Body of pancreas (tissue), 4 donors: ENCODE results near the gene DYNC2LI1. TPM values are rescaled to one million over a fixed set of nuclear protein-coding genes. Genes with fewer than 3 reads are reported as not detected.

Experiments
- ATAC-seq: fragments of 150-250 bp; one replicate; pipeline ENCODE4 v1.9.1; 2016
- DNase-seq, 4 donors: peaks; one replicate each; pipeline ENCODE4 v3.0.0-alpha.2; 2019
- H3K27ac ChIP-seq, 4 donors: fragments of 200-600 bp; sonication (generic); 1 replicate in 3 of 4; 2 replicates in 1 of 4; pipeline versions ENCODE4 v1.5.1 to v1.6.1; 2016 to 2019; ENCODE audit warnings: mild to moderate bottlenecking in 1 of 4, mixed read lengths in 1 of 4, moderate library complexity in 1 of 4
- H3K27me3 ChIP-seq, 2 donors: fragments of 200-600 bp; sonication (generic); one replicate each; pipeline ENCODE4 v1.6.0; 2016; ENCODE audit warnings: mild to moderate bottlenecking in 1 of 2
- H3K36me3 ChIP-seq, 2 donors: fragments of 200-600 bp; sonication (generic); replicated peaks in 1 of 2; 2 replicates each; pipeline ENCODE4 v1.5.1; 2016; ENCODE audit warnings: low read depth in 2 of 2; ENCODE audit not compliant: insufficient read depth in 1 of 2
- H3K4me1 ChIP-seq: fragments of 200-600 bp; sonication (generic); one replicate; pipeline ENCODE4 v1.6.0; 2016
- H3K4me3 ChIP-seq, 2 donors: fragments of 200-600 bp; sonication (generic); 1 replicate in 1 of 2; 2 replicates in 1 of 2; pipeline ENCODE4 v1.5.1; 2016 to 2019
- H3K9me3 ChIP-seq, 3 donors: fragments of 200-600 bp; sonication (generic); 1 replicate in 2 of 3; 2 replicates in 1 of 3; pipeline ENCODE4 v1.5.1; 2016
- CTCF ChIP-seq, 7 experiments: fragments of 450-650 bp in 4 of 7; fragments of 200-600 bp in 3 of 7; sonication (generic) in 3 of 7; IDR thresholded peaks; one replicate each; pipeline ENCODE4 v1.5.1; 2016 to 2019; ENCODE audit warnings: antibody characterized with exemption in 7 of 7
- POLR2A ChIP-seq, 3 donors: fragments of 450-650 bp; IDR thresholded peaks; one replicate each; pipeline ENCODE4 v1.6.1; 2016; ENCODE audit warnings: antibody characterized with exemption in 3 of 3, mild to moderate bottlenecking in 2 of 3
- WGBS, 2 donors: methylation state at CpG; one replicate each; pipeline ENCODE4 v1.1.5; 2017; 5-methylcytosine and 5-hydroxymethylcytosine counted together
- intact Hi-C: fragments of 100-400 bp; cut with DNase I; formaldehyde crosslinking; loops from one replicate; pipeline ENCODE4 v1.15.1; 2023
- total RNA-seq, 2 donors: library from RNA; depleted of rRNA; stranded (reverse); fragments of >200 nt; gene quantifications; one replicate each; pipeline ENCODE4 v1.1.0, GENCODE V29; 2016

The DYNC2LI1 gene
- total RNA-seq, 2 donors from 2014 or later: 21.0 to 21.4 TPM

- WGBS, 2 donors: 87 to 90% methylated on average over 3 of the region's 3 CpGs
- H3K27me3 ChIP-seq: no peaks in the 10 kb centered on the region
- peaks cover 12% of the 10 kb centered on the region for H3K4me1 ChIP-seq
- no peak overlapping the region for H3K4me3 ChIP-seq
- no peak for ATAC-seq
- no peak for DNase-seq
- H3K27ac ChIP-seq: no peak overlapping the region
- H3K9me3 ChIP-seq: no peaks in the 10 kb centered on the region
- TF ChIP-seq CTCF (IDR thresholded peaks at IDR 0.05): no peak
- TF ChIP-seq POLR2A (IDR thresholded peaks at IDR 0.05): no peak
- peaks cover 0 to 7% of the 10 kb centered on the region in 2 donors for H3K36me3 ChIP-seq
- intact Hi-C loops: no loop called here
Measured at GRCh38 chr2:43814711-43815110, 40.9 kb downstream of the DYNC2LI1 start.

DNA sequence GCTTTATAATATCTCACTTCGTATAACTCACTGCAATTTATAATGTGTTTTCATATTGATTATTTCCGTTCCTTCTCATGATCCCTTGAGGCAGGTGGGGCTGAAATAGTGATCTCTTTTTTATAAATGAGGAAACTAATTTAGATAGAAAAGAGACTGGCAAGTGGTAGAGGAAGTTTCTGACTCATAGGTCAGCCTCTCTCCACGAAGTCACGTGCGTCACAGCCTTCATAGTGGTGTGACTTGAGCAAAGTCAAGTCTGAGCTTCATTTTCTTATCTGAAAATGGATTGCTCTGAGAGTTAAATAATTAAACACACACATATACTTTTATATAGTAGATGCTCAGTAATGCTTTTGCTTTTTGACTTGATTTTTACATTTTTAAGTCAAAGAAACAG lies 44.9 kb downstream of the DYNC2LI1 start:
- Histone ChIP-seq H3K9me3 (no peaks in the 10 kb centered on the region), H3K27me3 (no peaks in the 10 kb centered on the region), H3K4me3 (no peak overlapping the region), H3K36me3 (no peaks in the 10 kb centered on the region), H3K4me1 (peaks cover 12% of the 10 kb centered on the region), H3K27ac (no peak overlapping the region)
- DNase-seq (peak; percentile 23 to 53 (median 52)), ATAC-seq (peak; percentile 72)
- intact Hi-C loops: no loop called here
- TF ChIP-seq CTCF (IDR thresholded peaks at IDR 0.05) (no peak), POLR2A (IDR thresholded peaks at IDR 0.05) (no peak)
- WGBS, 2 donors: 30 to 32% methylated on average over 5 of the region's 5 CpGs

- H3K27me3 ChIP-seq: no peaks in the 10 kb centered on the region
- no peak overlapping the region for H3K4me3 ChIP-seq
- H3K36me3 ChIP-seq: no peaks in the 10 kb centered on the region
- 47 to 48% methylated on average over 7 of the region's 7 CpGs for WGBS, 2 donors
- ATAC-seq: no peak
- peaks cover 12% of the 10 kb centered on the region for H3K4me1 ChIP-seq
- H3K27ac ChIP-seq: no peak overlapping the region
- no peak for DNase-seq
- TF ChIP-seq CTCF (IDR thresholded peaks at IDR 0.05) (no peak), POLR2A (IDR thresholded peaks at IDR 0.05) (no peak)
- H3K9me3 ChIP-seq: no peaks in the 10 kb centered on the region
- intact Hi-C loops: no loop called here
Measured at GRCh38 chr2:43819491-43820163, 45.8 kb downstream of the DYNC2LI1 start.

DNA sequence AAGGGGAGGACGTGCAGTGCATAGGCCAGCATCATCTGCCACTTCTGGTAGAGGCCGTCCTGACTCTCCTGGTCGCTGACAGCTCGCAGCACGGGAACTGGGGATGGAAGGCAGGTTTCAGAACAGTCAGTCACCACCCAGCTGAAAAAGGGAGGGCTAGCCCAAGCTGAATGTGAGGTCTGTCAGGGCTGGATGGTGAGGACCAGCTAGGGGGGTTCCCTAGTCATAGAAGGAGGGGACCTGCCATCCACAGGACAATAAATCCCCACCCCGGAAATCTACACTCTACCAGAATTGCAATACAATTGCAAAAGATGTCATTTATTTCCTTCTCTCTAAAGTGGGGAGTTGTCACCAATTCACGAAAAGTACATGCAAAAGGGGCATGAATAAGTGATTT lies 49.0 kb downstream of the DYNC2LI1 start:
- no peaks in the 10 kb centered on the region for H3K27me3 ChIP-seq
- no peaks in the 10 kb centered on the region for H3K36me3 ChIP-seq
- 68 to 72% methylated on average over 3 to 7 of the region's 7 CpGs for WGBS, 2 donors
- H3K4me1 ChIP-seq: peaks cover 12% of the 10 kb centered on the region
- H3K4me3 ChIP-seq: no peak overlapping the region
- intact Hi-C loops: no loop called here
- H3K9me3 ChIP-seq: no peaks in the 10 kb centered on the region
- ATAC-seq (no peak), DNase-seq (no peak)
- no peak overlapping the region for H3K27ac ChIP-seq
- TF ChIP-seq POLR2A (IDR thresholded peaks at IDR 0.05): no peak
- TF ChIP-seq CTCF (IDR thresholded peaks at IDR 0.05): no peak

DNA sequence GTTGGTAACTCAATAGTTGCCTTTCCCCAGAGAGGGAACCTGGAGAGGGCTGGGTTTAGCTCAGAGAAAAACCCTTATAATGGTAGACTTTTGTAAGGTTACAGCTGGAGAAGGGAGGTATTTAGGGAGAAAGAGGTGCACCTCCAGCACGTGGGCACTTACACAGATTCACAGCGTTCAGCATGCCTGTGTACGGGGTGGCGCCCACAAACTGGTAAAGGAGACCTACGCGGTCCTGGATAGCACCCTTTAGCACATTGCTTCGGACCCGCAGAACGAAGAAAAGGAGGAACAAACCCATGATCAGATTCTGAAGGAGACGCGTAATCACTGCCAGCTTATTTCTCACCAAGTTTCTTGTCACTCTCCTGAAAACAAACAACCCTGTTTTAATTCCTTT lies 49.9 kb downstream of the DYNC2LI1 start:
- DNase-seq: no peak
- Histone ChIP-seq H3K27me3 (no peaks in the 10 kb centered on the region), H3K4me1 (peaks cover 8% of the 10 kb centered on the region), H3K27ac (no peak overlapping the region), H3K36me3 (no peaks in the 10 kb centered on the region), H3K9me3 (no peaks in the 10 kb centered on the region), H3K4me3 (no peak overlapping the region)
- no peak for ATAC-seq
- no peak for TF ChIP-seq CTCF (IDR thresholded peaks at IDR 0.05)
- no peak for TF ChIP-seq POLR2A (IDR thresholded peaks at IDR 0.05)
- WGBS, 2 donors: 84 to 87% methylated on average over 11 of the region's 11 CpGs
- intact Hi-C loops: no loop called here
